Naive B cell (primary cell): ENCODE measurements around the gene HOXC12. TPM values are rescaled to one million over a fixed set of nuclear protein-coding genes. Genes with fewer than 3 reads are reported as not detected.

ENCODE experiments used
- ATAC-seq, 2 donors: fragments of 150-1000 bp; cut with Tn5 transposase; 2 replicates each; pipeline ENCODE4 v1.10.0; 2021; ENCODE audit warnings: low read depth in 2 of 2, mild to moderate bottlenecking in 2 of 2, moderate library complexity in 2 of 2
- DNase-seq: peaks from one replicate; pipeline ENCODE4 v3.0.0; 2022
- H3K27ac Mint-ChIP-seq, 6 donors: one replicate each; pipeline ENCODE4 v1.8.0; 2020 to 2022; ENCODE audit warnings: mild to moderate bottlenecking in 6 of 6, mixed read lengths in 6 of 6, moderate library complexity in 5 of 6, inconsistent platforms in 2 of 6
- H3K27me3 Mint-ChIP-seq, 3 donors: one replicate each; pipeline ENCODE4 v1.8.0; 2021 to 2022; ENCODE audit warnings: mixed read lengths in 3 of 3, mild to moderate bottlenecking in 1 of 3
- H3K36me3 Mint-ChIP-seq, 2 donors: one replicate each; pipeline ENCODE4 v1.8.0; 2020 to 2022; ENCODE audit warnings: mixed read lengths in 2 of 2, inconsistent platforms in 1 of 2, mild to moderate bottlenecking in 1 of 2
- H3K4me1 Mint-ChIP-seq, 3 donors: one replicate each; pipeline ENCODE4 v1.8.0; 2020 to 2022; ENCODE audit warnings: mixed read lengths in 3 of 3, inconsistent platforms in 1 of 3, mild to moderate bottlenecking in 1 of 3, moderate library complexity in 1 of 3
- H3K4me3 Mint-ChIP-seq, 8 donors: one replicate each; pipeline ENCODE4 v1.8.0; 2020 to 2022; ENCODE audit warnings: mild to moderate bottlenecking in 8 of 8, mixed read lengths in 8 of 8, moderate library complexity in 8 of 8, inconsistent platforms in 2 of 8
- H3K9me3 Mint-ChIP-seq, 7 donors: one replicate each; pipeline ENCODE4 v1.8.0; 2020 to 2022; ENCODE audit warnings: mixed read lengths in 7 of 7, mild to moderate bottlenecking in 5 of 7, inconsistent platforms in 2 of 7, moderate library complexity in 1 of 7
- polyA plus RNA-seq, 6 donors: library from polyadenylated mRNA; unstranded; fragments of 300-500 nt; fragmentation: Illumina TruSeq; gene quantifications; one replicate each; pipeline ENCODE4 v1.2.3, GENCODE V29; 2021; ENCODE audit warnings: low read depth in 6 of 6

Gene HOXC12
- polyA plus RNA-seq, 6 donors from 2014 or later: not detected

DNA sequence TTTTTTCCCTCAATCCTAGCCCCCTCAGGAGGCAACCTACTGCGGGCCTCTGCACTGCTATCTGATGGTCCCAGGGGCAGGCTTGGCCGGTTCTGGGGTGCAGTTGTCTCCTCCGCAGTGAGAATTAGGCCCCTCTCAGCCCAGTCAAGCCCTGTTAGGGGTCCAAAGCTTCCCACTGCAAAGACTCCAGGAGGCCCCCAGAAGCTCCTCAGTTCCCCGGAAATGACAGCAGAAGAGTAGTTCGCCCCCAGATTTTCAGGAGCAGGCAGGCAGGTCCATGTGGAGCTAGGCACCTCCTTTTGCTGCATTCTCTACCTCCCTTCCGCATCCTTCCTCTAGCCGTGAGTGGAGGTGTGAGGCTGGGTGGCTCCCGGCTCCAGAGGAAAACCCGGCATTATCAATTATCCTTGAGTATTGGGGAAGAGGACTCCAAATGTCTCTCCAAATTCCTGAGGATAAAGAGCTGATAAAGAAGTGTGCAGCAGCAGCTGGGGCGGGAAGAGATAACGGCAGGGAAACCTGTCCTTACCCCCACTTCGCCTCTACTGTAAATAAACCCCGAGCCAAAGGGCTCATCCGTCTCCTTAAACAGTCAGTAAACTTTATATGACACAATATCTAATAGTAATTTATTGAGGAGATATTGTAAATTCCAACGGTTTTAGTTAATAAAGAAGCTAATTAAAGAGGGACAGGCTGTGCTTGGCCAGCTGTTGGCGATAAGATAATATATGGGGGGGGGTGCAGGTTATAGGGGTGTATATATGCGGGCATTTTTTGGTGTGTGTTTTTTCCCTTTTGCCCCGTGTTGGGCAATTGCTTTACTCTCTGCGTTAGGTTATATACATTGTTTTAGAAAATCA lies 641 bp upstream of the HOXC12 start:
- H3K9me3 Mint-ChIP-seq: peaks cover 4 to 27% (median 11%) of the 10 kb centered on the region in 7 donors
- peaks cover 0 to 7% of the 10 kb centered on the region in 2 donors for H3K36me3 Mint-ChIP-seq
- peak overlapping the region in 6 of 8 donors; percentile 19 to 76 (median 58) for H3K4me3 Mint-ChIP-seq

DNA sequence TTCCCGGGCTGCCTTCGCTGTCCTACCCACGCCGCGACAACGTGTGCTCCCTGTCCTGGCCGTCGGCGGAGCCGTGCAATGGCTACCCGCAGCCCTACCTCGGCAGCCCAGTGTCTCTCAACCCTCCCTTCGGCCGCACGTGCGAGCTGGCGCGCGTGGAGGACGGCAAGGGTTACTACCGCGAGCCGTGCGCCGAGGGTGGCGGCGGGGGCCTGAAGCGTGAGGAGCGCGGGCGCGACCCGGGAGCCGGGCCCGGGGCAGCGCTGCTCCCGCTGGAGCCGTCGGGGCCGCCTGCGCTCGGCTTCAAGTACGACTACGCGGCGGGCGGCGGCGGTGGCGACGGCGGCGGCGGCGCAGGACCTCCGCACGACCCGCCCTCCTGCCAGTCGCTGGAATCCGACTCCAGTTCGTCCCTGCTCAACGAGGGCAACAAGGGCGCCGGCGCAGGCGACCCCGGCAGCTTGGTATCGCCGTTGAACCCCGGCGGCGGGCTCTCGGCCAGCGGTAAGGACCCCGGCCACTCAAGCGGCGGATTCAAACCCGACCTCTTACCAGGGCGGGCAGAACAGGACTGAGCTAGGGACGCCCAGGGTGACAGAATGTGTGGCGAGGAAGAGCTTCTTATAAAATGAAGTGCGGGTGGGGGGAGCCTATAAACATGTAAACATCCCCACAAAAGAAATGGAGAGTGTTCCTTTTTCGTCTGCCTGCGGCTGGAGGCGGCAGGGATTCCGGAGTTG lies 503 bp downstream of the HOXC12 start:
- peak overlapping the region in 3 of 8 donors; percentile 67 to 76 (median 69) for H3K4me3 Mint-ChIP-seq
- no peak for DNase-seq
- peaks cover 81 to 89% (median 87%) of the 10 kb centered on the region in 3 donors for H3K27me3 Mint-ChIP-seq
- H3K27ac Mint-ChIP-seq: peak overlapping the region in 3 of 6 donors; percentile 78 to 97 (median 87)
- no peak for ATAC-seq
- peaks cover 15 to 25% (median 20%) of the 10 kb centered on the region in 3 donors for H3K4me1 Mint-ChIP-seq
- peaks cover 8 to 34% (median 13%) of the 10 kb centered on the region in 7 donors for H3K9me3 Mint-ChIP-seq
- H3K36me3 Mint-ChIP-seq: peaks cover under 1 to 15% of the 10 kb centered on the region in 2 donors

More for the DNA sequence above, 641 bp upstream of the HOXC12 start:
- ATAC-seq (no peak), DNase-seq (no peak)
- H3K27ac Mint-ChIP-seq: peak overlapping the region in 5 of 6 donors; percentile 49 to 94 (median 75)
- peaks cover 15 to 20% (median 17%) of the 10 kb centered on the region in 3 donors for H3K4me1 Mint-ChIP-seq
- peaks cover 81 to 89% (median 87%) of the 10 kb centered on the region in 3 donors for H3K27me3 Mint-ChIP-seq

DNA sequence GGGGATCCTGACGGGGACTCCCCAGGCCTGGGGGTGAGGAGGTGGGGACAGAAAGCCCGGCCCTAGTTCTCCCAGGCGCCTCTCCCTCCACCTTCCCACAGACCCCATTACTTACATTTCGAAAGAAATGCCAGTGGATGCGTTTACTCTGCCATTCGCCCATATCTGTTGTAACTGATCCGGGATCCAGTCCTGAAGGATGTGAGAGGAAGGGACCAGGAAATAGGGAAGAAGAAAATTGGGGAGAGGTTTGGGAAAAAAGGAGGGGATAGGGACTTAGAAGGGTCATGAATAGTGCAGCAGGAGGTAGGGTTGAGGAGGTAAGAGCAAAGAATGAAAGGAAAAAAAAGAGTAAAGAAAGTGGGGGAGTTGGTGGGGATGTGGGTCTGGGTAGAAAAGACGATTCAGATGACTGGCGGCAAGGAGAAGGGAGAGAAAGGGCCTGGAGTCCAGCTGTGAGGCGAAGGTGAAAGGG lies 1.1 kb downstream of the HOXC12 start:
- Mint-ChIP-seq H3K36me3 (peaks cover 5 to 17% of the 10 kb centered on the region in 2 donors), H3K4me1 (peaks cover 15 to 29% (median 19%) of the 10 kb centered on the region in 3 donors), H3K4me3 (peak overlapping the region in 6 of 8 donors; percentile 30 to 69 (median 63)), H3K27ac (peak overlapping the region in 5 of 6 donors; percentile 58 to 97 (median 87)), H3K9me3 (peaks cover 8 to 38% (median 17%) of the 10 kb centered on the region in 7 donors), H3K27me3 (peaks cover 80 to 88% (median 87%) of the 10 kb centered on the region in 3 donors)
- ATAC-seq (no peak), DNase-seq (no peak)

DNA sequence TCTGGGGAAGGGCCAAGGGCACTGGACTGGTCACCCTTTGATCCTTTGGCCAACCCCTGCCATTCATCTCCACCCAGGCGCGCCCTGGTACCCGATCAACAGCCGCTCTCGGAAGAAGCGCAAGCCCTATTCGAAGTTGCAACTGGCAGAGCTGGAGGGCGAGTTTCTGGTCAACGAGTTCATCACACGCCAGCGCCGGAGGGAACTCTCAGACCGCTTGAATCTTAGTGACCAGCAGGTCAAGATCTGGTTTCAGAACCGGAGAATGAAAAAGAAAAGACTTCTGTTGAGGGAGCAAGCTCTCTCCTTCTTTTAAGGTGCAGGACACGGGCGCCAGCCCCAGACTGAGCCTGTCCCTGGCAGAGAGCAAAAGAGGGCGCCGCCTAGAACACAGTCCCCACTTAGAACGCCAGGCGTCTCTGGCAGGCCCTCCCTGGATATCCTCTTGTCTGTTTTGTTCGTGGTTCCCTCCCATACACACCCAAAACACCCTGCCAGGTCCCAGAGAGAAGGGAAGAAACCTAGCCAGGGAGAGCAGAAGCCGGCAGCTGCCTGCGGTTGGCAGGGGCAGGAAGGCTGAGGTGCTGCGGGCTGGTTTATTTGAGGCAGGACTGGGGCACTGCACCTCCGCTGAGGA lies 1.7 kb downstream of the HOXC12 start:
- H3K4me1 Mint-ChIP-seq: peaks cover 11 to 29% (median 16%) of the 10 kb centered on the region in 3 donors
- peaks cover 8 to 35% (median 14%) of the 10 kb centered on the region in 7 donors for H3K9me3 Mint-ChIP-seq
- peaks cover 75 to 83% (median 82%) of the 10 kb centered on the region in 3 donors for H3K27me3 Mint-ChIP-seq
- peak overlapping the region in 4 of 6 donors; percentile 78 to 97 (median 91) for H3K27ac Mint-ChIP-seq
- DNase-seq (no peak), ATAC-seq (no peak)
- H3K36me3 Mint-ChIP-seq: peaks cover 5 to 17% of the 10 kb centered on the region in 2 donors
- peak overlapping the region in 5 of 8 donors; percentile 30 to 69 (median 59) for H3K4me3 Mint-ChIP-seq

DNA sequence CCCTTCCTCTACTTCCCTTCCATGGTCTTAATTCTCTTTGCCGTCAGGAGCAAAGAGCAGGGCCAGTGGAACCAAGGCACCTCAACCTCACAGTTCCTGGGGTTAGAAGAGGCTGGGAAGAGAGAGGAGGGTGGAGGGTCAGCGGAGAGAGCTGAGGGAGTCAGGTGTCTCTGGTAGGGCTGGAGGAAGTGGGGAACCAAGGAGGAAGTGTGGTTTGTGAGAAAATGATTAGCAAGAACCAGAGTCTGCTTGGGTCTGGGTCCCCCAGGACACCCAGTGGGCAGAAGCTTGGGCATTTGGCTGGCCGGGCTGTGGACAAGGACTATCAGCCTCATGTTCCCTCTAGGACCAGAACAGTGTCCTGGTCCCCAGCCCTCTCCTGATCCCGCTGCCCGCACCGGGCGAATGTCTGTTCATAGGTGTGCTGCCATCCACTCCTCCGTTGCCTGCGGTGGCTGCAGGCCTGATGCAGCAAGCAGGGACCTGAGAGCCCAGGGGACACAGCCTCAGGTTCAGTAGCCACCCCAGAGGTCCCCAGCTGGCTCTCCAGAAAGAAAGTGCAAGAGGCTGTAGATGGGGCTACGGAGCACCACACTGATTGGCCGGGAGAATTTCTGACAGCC lies 2.3 kb downstream of the HOXC12 start:
- no peak for ATAC-seq
- peak overlapping the region in 5 of 6 donors; percentile 54 to 97 (median 87) for H3K27ac Mint-ChIP-seq
- H3K4me1 Mint-ChIP-seq: peaks cover 9 to 29% (median 19%) of the 10 kb centered on the region in 3 donors
- H3K27me3 Mint-ChIP-seq: peaks cover 73 to 81% (median 75%) of the 10 kb centered on the region in 3 donors
- H3K4me3 Mint-ChIP-seq: peak overlapping the region in 2 of 8 donors; percentile 37 to 69
- no peak for DNase-seq
- peaks cover 8 to 33% (median 16%) of the 10 kb centered on the region in 7 donors for H3K9me3 Mint-ChIP-seq
- peaks cover 5 to 17% of the 10 kb centered on the region in 2 donors for H3K36me3 Mint-ChIP-seq

DNA sequence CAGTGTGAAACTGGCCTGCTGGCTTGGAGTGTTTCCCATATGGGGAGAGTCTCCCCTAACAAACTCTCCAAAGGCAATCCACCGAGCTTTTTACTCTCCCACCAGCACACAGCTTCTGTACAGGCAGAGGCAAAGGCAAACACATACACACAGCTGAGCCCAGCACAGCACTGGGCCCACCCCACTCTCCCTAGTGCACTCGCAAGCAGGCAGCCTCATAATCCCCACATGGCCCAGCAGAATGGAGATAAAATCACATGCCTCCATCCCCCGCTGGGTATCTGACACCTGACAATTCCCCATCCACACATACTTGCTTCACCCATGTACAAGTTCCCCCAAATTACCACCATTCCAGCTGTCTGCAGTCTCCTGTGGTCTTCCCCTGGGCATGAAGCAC lies 3.4 kb downstream of the HOXC12 start:
- H3K9me3 Mint-ChIP-seq: peaks cover 8 to 29% (median 16%) of the 10 kb centered on the region in 7 donors
- H3K4me3 Mint-ChIP-seq: peak overlapping the region in 3 of 8 donors; percentile 10 to 45 (median 10)
- H3K27ac Mint-ChIP-seq: peak overlapping the region in 2 of 6 donors; percentile 46 to 87
- H3K4me1 Mint-ChIP-seq: peaks cover 9 to 29% (median 19%) of the 10 kb centered on the region in 3 donors
- ATAC-seq (no peak), DNase-seq (no peak)
- H3K36me3 Mint-ChIP-seq: peaks cover 5 to 15% of the 10 kb centered on the region in 2 donors
- peaks cover 73 to 80% (median 77%) of the 10 kb centered on the region in 3 donors for H3K27me3 Mint-ChIP-seq

DNA sequence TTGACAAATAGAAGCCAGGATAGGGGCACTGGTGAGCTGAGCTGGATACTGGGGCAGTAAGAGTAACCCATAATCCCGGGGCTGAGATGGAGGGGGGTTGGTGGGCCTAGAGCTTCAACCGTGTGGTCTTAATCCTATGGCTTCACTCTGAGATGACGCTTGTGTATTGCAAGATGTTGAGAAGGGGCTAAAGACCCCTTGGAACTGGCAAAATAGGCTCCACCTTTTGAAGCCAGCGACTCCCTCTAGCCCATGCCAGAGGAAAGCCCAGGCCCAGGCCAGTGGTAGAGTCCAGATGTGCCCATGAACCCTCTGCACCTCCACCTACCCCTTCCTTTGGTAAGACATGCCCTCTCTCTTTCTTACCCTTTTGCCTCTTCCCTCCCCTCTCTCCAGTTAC lies 4.6 kb downstream of the HOXC12 start:
- Mint-ChIP-seq H3K27ac (peak overlapping the region in 2 of 6 donors; percentile 55 to 86), H3K27me3 (peaks cover 73 to 80% (median 77%) of the 10 kb centered on the region in 3 donors), H3K36me3 (peaks cover 10 to 16% of the 10 kb centered on the region in 2 donors), H3K9me3 (peaks cover 8 to 23% (median 16%) of the 10 kb centered on the region in 7 donors), H3K4me1 (peaks cover 16 to 36% (median 25%) of the 10 kb centered on the region in 3 donors), H3K4me3 (peak overlapping the region in 2 of 8 donors; percentile 26 to 65)
- DNase-seq (no peak), ATAC-seq (no peak)

DNA sequence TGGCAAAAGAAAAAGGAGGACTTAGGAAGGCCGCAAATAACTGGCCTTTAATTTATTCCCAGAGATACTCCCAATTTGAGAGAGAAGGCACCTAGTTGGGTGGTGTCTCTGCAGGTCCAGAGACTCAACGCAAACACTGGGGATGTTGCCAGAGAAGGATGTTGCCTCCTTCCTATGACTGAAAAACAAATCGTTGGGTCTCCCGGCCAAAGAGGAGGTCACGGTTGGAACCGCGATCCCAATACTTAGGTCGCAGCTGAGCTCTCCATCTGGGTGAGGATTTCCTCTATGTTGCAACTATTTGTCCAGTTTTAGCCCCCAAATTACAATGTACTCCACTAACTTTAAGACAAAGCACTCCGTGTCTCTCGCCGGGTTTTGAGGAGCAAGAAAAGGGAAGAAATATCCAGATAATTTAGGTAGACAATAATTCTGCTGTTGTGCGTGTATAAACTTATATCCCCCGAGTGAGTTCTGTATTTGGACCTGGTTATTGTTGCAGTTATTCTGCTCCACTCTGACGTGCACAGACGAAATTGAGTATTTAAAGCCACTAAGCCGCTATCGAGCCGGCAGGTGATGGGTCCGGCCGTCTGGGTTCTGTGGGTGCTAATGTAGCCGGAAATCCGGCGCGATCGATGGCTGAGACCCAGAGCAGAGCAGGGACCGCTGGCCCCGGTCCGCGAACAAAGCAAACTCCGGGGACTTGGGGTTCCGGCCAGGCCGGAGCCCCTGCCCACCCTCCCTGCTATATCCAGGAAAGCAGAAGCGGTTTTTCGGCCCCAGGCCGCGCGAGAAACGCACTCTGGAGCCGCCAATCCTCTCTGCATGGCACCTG lies 5.7 kb downstream of the HOXC12 start:
- H3K4me1 Mint-ChIP-seq: peaks cover 20 to 42% (median 35%) of the 10 kb centered on the region in 3 donors
- peak overlapping the region in 5 of 8 donors; percentile 9 to 68 (median 44) for H3K4me3 Mint-ChIP-seq

DNA sequence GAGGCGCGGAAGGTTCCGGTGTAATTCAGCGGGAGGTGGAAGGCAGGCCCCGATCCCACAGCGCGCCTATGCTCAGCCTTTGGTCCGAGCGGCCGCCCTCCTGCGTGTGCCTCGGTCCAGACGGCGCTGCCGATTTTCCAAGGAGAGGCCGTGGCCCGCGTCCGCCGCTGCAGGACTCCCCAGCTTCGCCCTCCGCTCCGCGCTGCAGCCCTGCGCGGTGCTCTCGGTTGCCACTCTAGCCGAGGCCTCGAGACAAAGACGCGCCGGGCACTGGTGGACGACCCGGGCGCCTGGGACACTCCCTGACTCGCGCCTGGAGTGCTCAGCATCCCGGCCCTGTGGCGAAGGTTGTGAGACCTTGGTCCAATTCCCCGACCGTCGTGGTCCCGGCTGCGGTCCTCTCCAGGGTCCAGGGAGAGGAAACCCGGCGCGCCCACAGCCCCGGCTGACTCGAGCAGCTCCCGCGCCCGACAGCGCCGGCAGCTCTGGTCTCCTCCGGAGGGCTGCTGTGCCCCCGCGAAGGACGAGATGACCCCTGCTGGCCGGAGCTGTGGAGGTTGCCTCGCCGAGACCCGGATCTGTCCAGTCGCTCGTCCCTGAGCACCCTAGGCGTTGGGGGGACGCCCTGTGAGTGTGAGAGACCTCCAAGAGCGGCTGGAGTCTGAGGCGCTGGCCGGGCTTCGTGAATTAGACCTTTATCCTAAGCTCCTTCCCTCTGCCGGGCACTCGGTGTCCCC lies 6.5 kb downstream of the HOXC12 start:
- Mint-ChIP-seq H3K27ac (peak overlapping the region in 3 of 6 donors; percentile 76 to 87 (median 82)), H3K4me3 (peak overlapping the region in 3 of 8 donors; percentile 19 to 64 (median 44)), H3K9me3 (peaks cover 6 to 29% (median 17%) of the 10 kb centered on the region in 7 donors), H3K4me1 (peaks cover 21 to 44% (median 38%) of the 10 kb centered on the region in 3 donors), H3K27me3 (peaks cover 76 to 90% (median 86%) of the 10 kb centered on the region in 3 donors), H3K36me3 (peaks cover 19 to 28% of the 10 kb centered on the region in 2 donors)
- no peak for DNase-seq
- ATAC-seq: no peak

More for the DNA sequence above, 5.7 kb downstream of the HOXC12 start:
- Mint-ChIP-seq H3K27ac (peak overlapping the region in 4 of 6 donors; percentile 64 to 97 (median 84)), H3K27me3 (peaks cover 77 to 90% (median 86%) of the 10 kb centered on the region in 3 donors), H3K36me3 (peaks cover 16 to 20% of the 10 kb centered on the region in 2 donors), H3K9me3 (peaks cover 8 to 25% (median 14%) of the 10 kb centered on the region in 7 donors)
- DNase-seq: no peak
- ATAC-seq: no peak

DNA sequence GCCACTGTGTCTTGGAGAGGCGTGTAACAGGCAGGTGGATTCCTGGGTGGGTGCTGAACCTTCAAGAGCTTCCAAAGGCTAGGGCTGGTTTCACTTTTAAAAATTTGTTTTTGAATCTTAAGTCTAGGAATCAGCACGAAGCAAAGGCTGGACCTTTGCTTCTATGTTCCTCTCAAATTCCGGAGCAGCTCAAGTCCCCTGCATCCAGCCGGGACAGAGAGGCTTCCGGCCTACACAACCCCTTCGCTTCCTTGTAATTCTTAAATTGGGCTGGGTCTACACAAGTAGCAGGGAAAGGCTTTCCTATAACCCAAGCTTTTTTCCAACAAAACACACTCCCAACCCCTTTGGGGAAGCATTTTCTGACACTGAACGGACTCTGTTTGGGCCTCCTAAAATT lies 8.3 kb downstream of the HOXC12 start:
- Mint-ChIP-seq H3K4me1 (peaks cover 23 to 50% (median 45%) of the 10 kb centered on the region in 3 donors), H3K9me3 (peaks cover 6 to 33% (median 20%) of the 10 kb centered on the region in 7 donors), H3K27me3 (peaks cover 79 to 90% (median 86%) of the 10 kb centered on the region in 3 donors), H3K27ac (peak overlapping the region in 3 of 6 donors; percentile 2 to 85 (median 78)), H3K36me3 (peaks cover 19 to 34% of the 10 kb centered on the region in 2 donors), H3K4me3 (peak overlapping the region in 1 of 8 donors; percentile 36)
- ATAC-seq (no peak), DNase-seq (no peak)
